ENCODE data around the gene ZBTB39.

DNA sequence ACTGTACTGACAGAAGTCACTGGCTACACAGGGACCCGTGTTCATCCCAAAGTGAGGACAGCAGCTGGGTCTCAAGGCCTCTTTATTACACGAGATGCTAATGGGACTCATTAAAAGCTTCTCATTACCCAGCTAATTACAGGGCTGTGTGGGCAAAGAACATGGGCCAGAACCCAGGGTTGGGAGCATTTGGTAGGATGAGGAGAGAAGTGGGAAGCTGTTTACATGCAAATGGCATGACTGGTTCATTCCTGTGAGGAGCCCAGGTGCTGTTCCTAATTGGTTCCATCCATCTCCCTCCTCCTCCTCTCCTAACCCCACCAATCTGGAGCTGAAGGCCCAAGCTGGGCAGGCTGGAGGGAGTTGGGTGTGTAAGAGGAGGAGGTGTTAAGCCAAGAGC is 18.9 kb upstream of the ZBTB39 start:
- TF ChIP-seq CTCF (IDR thresholded peaks at IDR 0.05; ENCODE audit: low read length) (no peak), EZH2 (IDR thresholded peaks at IDR 0.05; ENCODE audit: borderline replicate concordance, low read length) (no peak)

Measured in OCI-LY1 (cell line).